Panc1 (cell line): ENCODE measurements around the gene FSTL4.

Experiments
- POLR2AphosphoS5 ChIP-seq: IDR thresholded peaks from 2 replicates; pipeline ENCODE4 v1.6.1; 2012; ENCODE audit warnings: mild to moderate bottlenecking, low read depth, low read length, moderate library complexity
- SIN3A ChIP-seq: IDR thresholded peaks from 2 replicates; pipeline ENCODE4 v1.6.1; 2012; ENCODE audit warnings: low read depth, mild to moderate bottlenecking, low read length, moderate library complexity, borderline replicate concordance; ENCODE audit not compliant: insufficient read depth
- TCF7L2 ChIP-seq: IDR thresholded peaks from 2 replicates; pipeline ENCODE4 v1.6.1; 2011; ENCODE audit warnings: mild to moderate bottlenecking, low read depth, low read length, inconsistent platforms
- TF ChIP-seq, protein P1 (sequence below): fragments of 450-650 bp; IDR thresholded peaks from 2 replicates; pipeline ENCODE4 v1.5.1; 2017; ENCODE audit warnings: mild to moderate bottlenecking
- TF ChIP-seq, protein P2 (sequence below), 2 experiments: IDR thresholded peaks; 2 replicates each; pipeline ENCODE4 v1.6.1; 2011 to 2012; ENCODE audit warnings: low read depth in 2 of 2, control low read depth in 1 of 2, low read length in 1 of 2, mild to moderate bottlenecking in 1 of 2, moderate library complexity in 1 of 2; ENCODE audit not compliant: insufficient read depth in 1 of 2

DNA sequence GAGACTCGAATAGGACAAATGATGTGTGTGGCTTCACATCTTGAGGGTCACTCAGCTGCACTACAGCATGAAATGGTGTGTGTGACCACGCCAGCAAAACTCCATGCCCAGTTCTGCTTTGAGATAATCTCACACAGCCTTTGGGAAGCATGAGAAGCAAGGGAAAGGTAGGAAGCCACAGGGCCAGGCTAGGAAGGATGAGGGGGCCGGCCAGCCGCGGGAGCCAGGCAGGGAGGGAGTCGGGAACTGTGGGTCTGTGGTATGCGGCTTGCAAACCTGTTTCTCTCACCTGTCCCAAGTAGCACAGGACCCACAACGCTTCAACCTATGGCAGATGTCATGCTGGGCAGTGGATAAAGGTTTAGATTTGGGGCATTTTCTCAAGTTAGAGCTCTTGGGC, 418.5 kb downstream of the FSTL4 start:
- TF ChIP-seq, protein P1, sequence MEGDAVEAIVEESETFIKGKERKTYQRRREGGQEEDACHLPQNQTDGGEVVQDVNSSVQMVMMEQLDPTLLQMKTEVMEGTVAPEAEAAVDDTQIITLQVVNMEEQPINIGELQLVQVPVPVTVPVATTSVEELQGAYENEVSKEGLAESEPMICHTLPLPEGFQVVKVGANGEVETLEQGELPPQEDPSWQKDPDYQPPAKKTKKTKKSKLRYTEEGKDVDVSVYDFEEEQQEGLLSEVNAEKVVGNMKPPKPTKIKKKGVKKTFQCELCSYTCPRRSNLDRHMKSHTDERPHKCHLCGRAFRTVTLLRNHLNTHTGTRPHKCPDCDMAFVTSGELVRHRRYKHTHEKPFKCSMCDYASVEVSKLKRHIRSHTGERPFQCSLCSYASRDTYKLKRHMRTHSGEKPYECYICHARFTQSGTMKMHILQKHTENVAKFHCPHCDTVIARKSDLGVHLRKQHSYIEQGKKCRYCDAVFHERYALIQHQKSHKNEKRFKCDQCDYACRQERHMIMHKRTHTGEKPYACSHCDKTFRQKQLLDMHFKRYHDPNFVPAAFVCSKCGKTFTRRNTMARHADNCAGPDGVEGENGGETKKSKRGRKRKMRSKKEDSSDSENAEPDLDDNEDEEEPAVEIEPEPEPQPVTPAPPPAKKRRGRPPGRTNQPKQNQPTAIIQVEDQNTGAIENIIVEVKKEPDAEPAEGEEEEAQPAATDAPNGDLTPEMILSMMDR: no peak
- TF ChIP-seq POLR2AphosphoS5 (no peak), SIN3A (no peak), TCF7L2 (no peak)
- TF ChIP-seq, protein P2, sequence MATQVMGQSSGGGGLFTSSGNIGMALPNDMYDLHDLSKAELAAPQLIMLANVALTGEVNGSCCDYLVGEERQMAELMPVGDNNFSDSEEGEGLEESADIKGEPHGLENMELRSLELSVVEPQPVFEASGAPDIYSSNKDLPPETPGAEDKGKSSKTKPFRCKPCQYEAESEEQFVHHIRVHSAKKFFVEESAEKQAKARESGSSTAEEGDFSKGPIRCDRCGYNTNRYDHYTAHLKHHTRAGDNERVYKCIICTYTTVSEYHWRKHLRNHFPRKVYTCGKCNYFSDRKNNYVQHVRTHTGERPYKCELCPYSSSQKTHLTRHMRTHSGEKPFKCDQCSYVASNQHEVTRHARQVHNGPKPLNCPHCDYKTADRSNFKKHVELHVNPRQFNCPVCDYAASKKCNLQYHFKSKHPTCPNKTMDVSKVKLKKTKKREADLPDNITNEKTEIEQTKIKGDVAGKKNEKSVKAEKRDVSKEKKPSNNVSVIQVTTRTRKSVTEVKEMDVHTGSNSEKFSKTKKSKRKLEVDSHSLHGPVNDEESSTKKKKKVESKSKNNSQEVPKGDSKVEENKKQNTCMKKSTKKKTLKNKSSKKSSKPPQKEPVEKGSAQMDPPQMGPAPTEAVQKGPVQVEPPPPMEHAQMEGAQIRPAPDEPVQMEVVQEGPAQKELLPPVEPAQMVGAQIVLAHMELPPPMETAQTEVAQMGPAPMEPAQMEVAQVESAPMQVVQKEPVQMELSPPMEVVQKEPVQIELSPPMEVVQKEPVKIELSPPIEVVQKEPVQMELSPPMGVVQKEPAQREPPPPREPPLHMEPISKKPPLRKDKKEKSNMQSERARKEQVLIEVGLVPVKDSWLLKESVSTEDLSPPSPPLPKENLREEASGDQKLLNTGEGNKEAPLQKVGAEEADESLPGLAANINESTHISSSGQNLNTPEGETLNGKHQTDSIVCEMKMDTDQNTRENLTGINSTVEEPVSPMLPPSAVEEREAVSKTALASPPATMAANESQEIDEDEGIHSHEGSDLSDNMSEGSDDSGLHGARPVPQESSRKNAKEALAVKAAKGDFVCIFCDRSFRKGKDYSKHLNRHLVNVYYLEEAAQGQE (IDR thresholded peaks at IDR 0.05; ENCODE audit: insufficient read depth in 1 of 2, low read depth in 2 of 2, low read length in 1 of 2): no peak
